Middle frontal gyrus (tissue), 1 donor: ENCODE data around the gene FOXB2.

ENCODE experiments used
- DNase-seq: peaks from one replicate; pipeline ENCODE4 v3.0.0-alpha.2; 2015; ENCODE audit warnings: low spot score; ENCODE audit errors: extremely low spot score

The FOXB2 gene

DNA sequence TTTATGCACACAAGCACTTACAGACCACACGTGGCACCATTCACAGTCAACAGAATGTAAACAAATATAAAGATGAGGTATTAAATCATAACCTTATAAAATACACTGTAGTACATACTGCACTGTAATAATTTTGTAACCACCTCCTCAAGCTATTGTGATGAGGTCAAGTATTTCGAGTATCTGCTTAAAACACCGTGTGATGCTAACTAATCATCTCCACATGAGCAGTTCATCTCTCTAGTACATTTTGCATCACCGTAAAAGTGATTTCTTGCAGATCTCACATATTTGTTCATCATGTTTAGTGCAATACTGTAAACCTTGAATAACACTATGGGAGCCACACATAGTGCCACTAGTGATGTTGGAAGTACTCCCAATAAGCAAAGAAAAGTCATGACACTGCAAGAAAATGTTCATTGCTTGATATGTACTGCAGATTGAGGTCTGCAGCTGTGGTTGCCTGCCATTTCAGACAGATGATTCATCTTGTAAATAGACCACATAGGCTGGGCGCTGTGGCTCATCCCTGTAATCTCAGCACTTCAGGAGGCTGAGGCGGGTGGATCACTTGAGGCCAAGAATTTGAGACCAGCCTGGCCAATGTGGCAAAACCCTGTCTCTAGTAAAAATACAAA lies 44.3 kb downstream of the FOXB2 start:
- DNase-seq = no peak

DNA sequence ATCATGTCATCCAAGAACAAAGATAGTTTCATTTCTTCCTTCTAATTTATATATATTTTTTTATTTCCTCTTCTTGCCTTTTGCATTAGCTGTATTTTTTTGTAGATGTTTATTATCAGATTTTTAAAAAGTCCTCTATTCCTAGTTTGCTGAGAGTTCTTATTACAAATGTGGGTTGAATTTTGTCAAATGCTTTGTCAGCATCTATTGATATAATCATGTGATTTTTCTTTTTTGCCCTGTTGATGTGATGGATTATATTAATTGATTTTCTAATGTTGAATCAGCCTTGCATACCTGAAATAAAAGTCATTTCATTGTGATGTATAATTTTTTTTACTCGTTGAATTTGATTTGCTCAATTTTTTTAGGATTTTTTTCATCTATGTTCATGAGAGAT lies 46.9 kb downstream of the FOXB2 start:
- DNase-seq = no peak
